ENCODE results near the gene ATG10. TPM values are rescaled to one million over a fixed set of nuclear protein-coding genes. Genes with fewer than 3 reads are reported as not detected.

Gene ATG10
- total and polyA plus RNA-seq, 2 of the 13 experiments (the other 11 are each of a cell fraction or from before 2014, with no cell fraction given): 2.0 to 5.7 TPM

DNA sequence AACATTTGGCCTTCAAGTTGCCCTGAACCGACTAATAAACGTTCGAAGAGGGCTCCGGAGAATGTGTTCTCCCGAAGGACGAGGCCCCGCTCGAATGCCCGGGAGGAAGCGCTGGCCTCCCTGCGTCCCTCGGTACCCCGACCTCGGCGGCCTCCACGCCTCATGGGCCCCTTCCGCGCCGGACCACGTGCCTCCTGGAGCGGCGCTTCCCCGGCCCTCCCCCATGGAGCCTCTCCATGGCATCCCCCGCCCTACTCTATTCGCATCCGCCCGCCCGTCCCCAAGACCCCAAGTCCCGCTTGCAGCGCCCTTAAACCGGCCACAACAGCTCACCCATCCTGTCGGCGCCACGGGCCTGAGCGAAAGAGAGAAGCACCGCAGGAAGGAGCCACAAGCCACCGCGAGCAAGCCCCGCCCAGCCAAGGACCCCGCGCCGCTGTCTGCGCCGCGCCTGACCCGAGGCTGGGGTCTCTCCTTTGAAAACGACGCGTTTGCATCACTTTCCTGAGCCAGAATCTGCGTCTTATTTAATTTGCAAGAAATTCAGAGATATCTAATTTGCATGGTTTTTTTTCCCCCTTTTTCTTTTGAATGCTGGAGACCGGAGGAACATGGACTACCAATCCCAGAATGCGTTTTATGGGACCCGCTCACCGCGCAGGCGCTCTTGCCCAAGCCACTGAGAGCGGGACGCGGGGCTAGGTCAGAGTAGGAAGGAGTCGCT is 306.3 kb downstream of the ATG10 start, which contains the start of gene RPS23 (continued):
- 0 out of 2 replicates have a peak, but pooled peaks have one; percentile 1 for TF ChIP-seq SUZ12 (IDR thresholded peaks at IDR 0.05; ENCODE audit: low read depth, low read length)
- TF ChIP-seq ZNF775 (CRISPR knock-in tag; IDR thresholded peaks at IDR 0.05; ENCODE audit: borderline replicate concordance): no peak
- TF ChIP-seq POLR2AphosphoS5 (IDR thresholded peaks at IDR 0.05; ENCODE audit: low read depth, low read length): peak; percentile 97
- no peak for TF ChIP-seq FOXA1 (IDR thresholded peaks at IDR 0.05)
- no peak for TF ChIP-seq FOXA1 (CRISPR knock-in tag; IDR thresholded peaks at IDR 0.05)
- TF ChIP-seq, protein P1, sequence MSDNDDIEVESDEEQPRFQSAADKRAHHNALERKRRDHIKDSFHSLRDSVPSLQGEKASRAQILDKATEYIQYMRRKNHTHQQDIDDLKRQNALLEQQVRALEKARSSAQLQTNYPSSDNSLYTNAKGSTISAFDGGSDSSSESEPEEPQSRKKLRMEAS (IDR thresholded peaks at IDR 0.05): peak; percentile 94
- 0 out of 2 replicates have a peak, but pooled peaks have one; percentile 46 for TF ChIP-seq ZNF276 (CRISPR knock-in tag; IDR thresholded peaks at IDR 0.05; ENCODE audit: low read depth)
- TF ChIP-seq NFE2L1 (CRISPR knock-in tag; IDR thresholded peaks at IDR 0.05; ENCODE audit: borderline replicate concordance): no peak
- no peak for TF ChIP-seq SAFB2 (CRISPR knock-in tag; IDR thresholded peaks at IDR 0.05; ENCODE audit: borderline replicate concordance, low read depth)
- TF ChIP-seq ATF3 (CRISPR knock-in tag; IDR thresholded peaks at IDR 0.05): no peak
- TF ChIP-seq FOXP4 (CRISPR knock-in tag; IDR thresholded peaks at IDR 0.05): peak; percentile 20; the same call in 1 of the 2 replicates
- TF ChIP-seq SOX6 (IDR thresholded peaks at IDR 0.05): no peak
- peak; percentile 0; the same call in 1 of the 2 replicates for TF ChIP-seq SOX6 (CRISPR knock-in tag; IDR thresholded peaks at IDR 0.05)
- no peak for TF ChIP-seq ZNF34 (CRISPR knock-in tag; IDR thresholded peaks at IDR 0.05; ENCODE audit: borderline replicate concordance)
- TF ChIP-seq FOXM1 (CRISPR knock-in tag; IDR thresholded peaks at IDR 0.05): peak; percentile 66; the same call in 1 of the 2 replicates
- no peak for TF ChIP-seq ZNF644 (CRISPR knock-in tag; IDR thresholded peaks at IDR 0.05; ENCODE audit: low read depth)
- no peak for TF ChIP-seq ZKSCAN5 (CRISPR knock-in tag; IDR thresholded peaks at IDR 0.05)
- peak; percentile 96 for TF ChIP-seq DMAP1 (CRISPR knock-in tag; IDR thresholded peaks at IDR 0.05)
- TF ChIP-seq ZNF737 (CRISPR knock-in tag; IDR thresholded peaks at IDR 0.05; ENCODE audit: borderline replicate concordance): no peak
- peak; percentile 97 for TF ChIP-seq RBM39 (IDR thresholded peaks at IDR 0.05; ENCODE audit: low read depth, low read length, poor library complexity, severe bottlenecking)
- no peak for TF ChIP-seq ZNF569 (CRISPR knock-in tag; IDR thresholded peaks at IDR 0.05; ENCODE audit: borderline replicate concordance)
- TF ChIP-seq, protein P2, sequence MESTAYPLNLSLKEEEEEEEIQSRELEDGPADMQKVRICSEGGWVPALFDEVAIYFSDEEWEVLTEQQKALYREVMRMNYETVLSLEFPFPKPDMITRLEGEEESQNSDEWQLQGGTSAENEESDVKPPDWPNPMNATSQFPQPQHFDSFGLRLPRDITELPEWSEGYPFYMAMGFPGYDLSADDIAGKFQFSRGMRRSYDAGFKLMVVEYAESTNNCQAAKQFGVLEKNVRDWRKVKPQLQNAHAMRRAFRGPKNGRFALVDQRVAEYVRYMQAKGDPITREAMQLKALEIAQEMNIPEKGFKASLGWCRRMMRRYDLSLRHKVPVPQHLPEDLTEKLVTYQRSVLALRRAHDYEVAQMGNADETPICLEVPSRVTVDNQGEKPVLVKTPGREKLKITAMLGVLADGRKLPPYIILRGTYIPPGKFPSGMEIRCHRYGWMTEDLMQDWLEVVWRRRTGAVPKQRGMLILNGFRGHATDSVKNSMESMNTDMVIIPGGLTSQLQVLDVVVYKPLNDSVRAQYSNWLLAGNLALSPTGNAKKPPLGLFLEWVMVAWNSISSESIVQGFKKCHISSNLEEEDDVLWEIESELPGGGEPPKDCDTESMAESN (CRISPR knock-in tag; conservative IDR thresholded peaks at IDR 0.05): peak; percentile 77
- no peak for TF ChIP-seq ZNF674 (CRISPR knock-in tag; IDR thresholded peaks at IDR 0.05; ENCODE audit: low read depth)
- TF ChIP-seq ELF1 (CRISPR knock-in tag; IDR thresholded peaks at IDR 0.05): peak; percentile 58
- peak; percentile 87; the same call in 1 of the 2 replicates for TF ChIP-seq ZFP82 (CRISPR knock-in tag; IDR thresholded peaks at IDR 0.05; ENCODE audit: borderline replicate concordance)
- no peak for TF ChIP-seq TGIF2 (CRISPR knock-in tag; IDR thresholded peaks at IDR 0.05)
